ENCODE data around the gene POTEI. TPM values are rescaled to one million over a fixed set of nuclear protein-coding genes. Genes with fewer than 3 reads are reported as not detected.
A peak's percentile ranks its signal among the peaks of the same experiment; 100 is the strongest.
"Not testable (repeated sequence)": the region's sequence is repeated elsewhere in the genome, so short reads cannot be mapped to it uniquely, and the experiment has no call there.

POTEI gene
- total and polyA plus RNA-seq, 5 donors from 2014 or later = not detected

DNA sequence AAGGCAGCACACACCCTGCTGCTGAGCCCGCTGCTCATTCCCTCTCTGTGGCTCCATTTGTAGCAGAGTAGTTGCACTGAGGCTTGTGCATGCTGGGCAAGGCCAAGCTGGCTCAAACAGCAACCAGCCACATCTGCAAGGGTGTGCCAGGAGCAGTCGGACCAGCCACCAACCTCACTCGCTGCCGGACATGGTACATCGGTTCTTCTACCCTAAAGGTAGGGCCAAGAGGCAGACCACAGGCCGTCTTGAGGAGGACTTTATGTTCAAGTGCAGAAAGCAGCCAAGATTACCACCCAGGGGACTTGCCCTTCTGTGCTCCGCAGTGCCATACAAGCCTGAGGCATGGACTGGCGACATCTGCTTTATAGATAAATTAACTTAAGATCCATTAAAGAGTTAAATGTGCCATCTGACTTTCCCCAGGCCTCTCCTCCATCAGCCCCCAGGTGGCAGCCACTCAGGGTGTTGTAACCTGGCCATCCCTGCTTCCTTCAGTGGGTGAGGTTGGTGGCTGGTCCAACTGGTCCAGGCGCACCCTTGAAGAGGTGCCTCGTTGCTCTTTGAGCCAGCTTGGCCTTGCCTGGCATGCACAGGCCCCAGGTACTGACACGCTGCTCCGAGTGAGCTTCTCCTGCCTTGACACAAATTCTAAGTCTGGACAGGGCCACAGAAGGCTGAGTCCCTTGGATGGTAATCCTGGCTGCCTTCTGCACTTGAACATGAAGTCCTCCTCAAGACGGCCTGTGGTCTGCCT lies 55.0 kb downstream of the POTEI start:
- H3K4me1 Mint-ChIP-seq; H3K27me3 ChIP-seq (ENCODE audit: control insufficient read depth, insufficient read depth, low read length); H3K4me3 Mint-ChIP-seq; H3K27me3 Mint-ChIP-seq; H3K4me1 ChIP-seq (ENCODE audit: control insufficient read depth, insufficient read depth, low read length, poor library complexity, severe bottlenecking); H3K9me3 ChIP-seq (ENCODE audit: control insufficient read depth in 2 of 2, low read length in 2 of 2); H3K36me3 Mint-ChIP-seq; H3K27ac ChIP-seq (ENCODE audit: insufficient read depth, low read length, poor library complexity, severe bottlenecking); H3K36me3 ChIP-seq (ENCODE audit: control insufficient read depth, insufficient read depth, low read length); DNase-seq; H3K27ac Mint-ChIP-seq; H3K4me3 ChIP-seq (ENCODE audit: low read depth, low read length); ATAC-seq (ENCODE audit: low read depth in 2 of 2); H3K9me3 Mint-ChIP-seq: not testable (repeated sequence)

DNA sequence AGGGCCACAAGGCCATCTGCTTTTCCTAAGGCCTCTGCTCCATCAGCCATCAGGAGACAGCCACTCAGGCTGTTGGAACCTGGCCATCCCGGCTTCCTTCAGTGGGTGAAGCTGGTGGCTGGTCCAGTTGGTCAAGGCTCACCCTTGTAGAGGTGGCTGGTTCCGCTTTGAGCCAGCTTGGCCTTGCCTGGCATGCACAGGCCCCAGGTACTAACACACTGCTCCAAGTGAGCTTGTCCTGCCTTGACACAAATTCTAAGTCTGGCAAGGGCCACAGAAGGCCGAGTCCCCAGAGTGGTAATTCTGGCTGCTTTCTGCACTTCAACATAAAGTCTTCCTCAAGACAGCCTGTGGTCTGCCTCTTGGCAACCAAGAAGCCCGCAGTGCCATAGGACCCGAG lies 56.2 kb downstream of the POTEI start:
- not testable (repeated sequence) for H3K27me3 ChIP-seq (ENCODE audit: control insufficient read depth, insufficient read depth, low read length); ATAC-seq (ENCODE audit: low read depth in 2 of 2); DNase-seq; H3K27me3 Mint-ChIP-seq; H3K4me1 ChIP-seq (ENCODE audit: control insufficient read depth, insufficient read depth, low read length, poor library complexity, severe bottlenecking); H3K4me3 Mint-ChIP-seq; H3K4me3 ChIP-seq (ENCODE audit: low read depth, low read length); H3K4me1 Mint-ChIP-seq; H3K36me3 ChIP-seq (ENCODE audit: control insufficient read depth, insufficient read depth, low read length); H3K27ac Mint-ChIP-seq; H3K36me3 Mint-ChIP-seq; H3K27ac ChIP-seq (ENCODE audit: insufficient read depth, low read length, poor library complexity, severe bottlenecking); H3K9me3 Mint-ChIP-seq; H3K9me3 ChIP-seq (ENCODE audit: control insufficient read depth in 2 of 2, low read length in 2 of 2)

DNA sequence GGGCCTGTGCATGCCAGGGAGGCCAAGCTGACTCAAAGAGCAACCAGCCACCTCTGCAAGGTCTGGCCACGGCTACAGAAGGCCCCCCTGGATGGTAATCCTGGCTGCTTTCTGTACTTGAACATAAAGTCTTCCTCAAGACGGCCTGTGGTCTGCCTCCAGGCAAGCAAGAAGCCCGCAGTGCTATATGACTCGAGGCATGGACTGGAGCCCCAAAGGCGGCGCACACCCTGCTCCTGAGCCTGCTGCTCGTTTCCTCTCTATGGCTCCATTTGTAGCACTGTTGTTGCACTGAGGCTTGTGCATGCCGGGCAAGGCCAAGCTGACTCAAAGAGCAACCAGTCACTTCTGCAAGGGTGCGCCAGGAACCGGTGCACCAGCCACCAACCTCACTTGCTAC lies 57.3 kb downstream of the POTEI start:
- H3K27ac Mint-ChIP-seq; H3K27me3 ChIP-seq (ENCODE audit: control insufficient read depth, insufficient read depth, low read length); ATAC-seq (ENCODE audit: low read depth in 2 of 2); H3K36me3 ChIP-seq (ENCODE audit: control insufficient read depth, insufficient read depth, low read length); H3K4me3 ChIP-seq (ENCODE audit: low read depth, low read length); H3K9me3 Mint-ChIP-seq; H3K9me3 ChIP-seq (ENCODE audit: control insufficient read depth in 2 of 2, low read length in 2 of 2); H3K27me3 Mint-ChIP-seq; H3K4me1 Mint-ChIP-seq; H3K4me3 Mint-ChIP-seq; DNase-seq; H3K4me1 ChIP-seq (ENCODE audit: control insufficient read depth, insufficient read depth, low read length, poor library complexity, severe bottlenecking); H3K27ac ChIP-seq (ENCODE audit: insufficient read depth, low read length, poor library complexity, severe bottlenecking); H3K36me3 Mint-ChIP-seq: not testable (repeated sequence)

GRCh38 chr2:130451278-130451677 lies 57.9 kb downstream of the POTEI start:
- not testable (repeated sequence) for H3K36me3 ChIP-seq (ENCODE audit: control insufficient read depth, insufficient read depth, low read length); DNase-seq; H3K9me3 ChIP-seq (ENCODE audit: control insufficient read depth in 2 of 2, low read length in 2 of 2); H3K4me1 ChIP-seq (ENCODE audit: control insufficient read depth, insufficient read depth, low read length, poor library complexity, severe bottlenecking); H3K9me3 Mint-ChIP-seq; ATAC-seq (ENCODE audit: low read depth in 2 of 2); H3K27me3 Mint-ChIP-seq; H3K4me3 ChIP-seq (ENCODE audit: low read depth, low read length); H3K27me3 ChIP-seq (ENCODE audit: control insufficient read depth, insufficient read depth, low read length); H3K36me3 Mint-ChIP-seq; H3K4me3 Mint-ChIP-seq; H3K4me1 Mint-ChIP-seq; H3K27ac ChIP-seq (ENCODE audit: insufficient read depth, low read length, poor library complexity, severe bottlenecking); H3K27ac Mint-ChIP-seq

DNA sequence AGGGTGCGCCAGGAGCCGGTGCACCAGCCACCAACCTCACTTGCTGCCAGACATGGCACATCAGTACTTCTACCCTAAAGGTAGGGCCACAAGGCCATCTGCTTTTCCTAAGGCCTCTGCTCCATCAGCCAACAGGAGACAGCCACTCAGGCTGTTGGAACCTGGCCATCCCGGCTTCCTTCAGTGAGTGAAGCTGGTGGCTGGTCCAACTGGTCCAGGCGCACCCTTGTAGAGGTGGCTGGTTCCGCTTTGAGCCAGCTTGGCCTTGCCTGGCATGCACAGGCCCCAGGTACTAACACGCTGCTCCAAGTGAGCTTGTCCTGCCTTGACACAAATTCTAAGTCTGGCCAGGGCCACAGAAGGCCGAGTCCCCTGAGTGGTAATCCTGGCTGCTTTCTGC lies 58.8 kb downstream of the POTEI start:
- H3K27me3 ChIP-seq (ENCODE audit: control insufficient read depth, insufficient read depth, low read length); H3K27ac ChIP-seq (ENCODE audit: insufficient read depth, low read length, poor library complexity, severe bottlenecking); H3K4me3 ChIP-seq (ENCODE audit: low read depth, low read length); H3K4me1 Mint-ChIP-seq; H3K4me1 ChIP-seq (ENCODE audit: control insufficient read depth, insufficient read depth, low read length, poor library complexity, severe bottlenecking); H3K9me3 Mint-ChIP-seq; H3K36me3 Mint-ChIP-seq; DNase-seq; H3K27me3 Mint-ChIP-seq; H3K36me3 ChIP-seq (ENCODE audit: control insufficient read depth, insufficient read depth, low read length); H3K27ac Mint-ChIP-seq; ATAC-seq (ENCODE audit: low read depth in 2 of 2); H3K9me3 ChIP-seq (ENCODE audit: control insufficient read depth in 2 of 2, low read length in 2 of 2); H3K4me3 Mint-ChIP-seq: not testable (repeated sequence)

- not testable (repeated sequence) for H3K27me3 Mint-ChIP-seq; ATAC-seq (ENCODE audit: low read depth in 2 of 2); H3K27me3 ChIP-seq (ENCODE audit: control insufficient read depth, insufficient read depth, low read length); H3K27ac ChIP-seq (ENCODE audit: insufficient read depth, low read length, poor library complexity, severe bottlenecking); H3K36me3 Mint-ChIP-seq; H3K4me1 ChIP-seq (ENCODE audit: control insufficient read depth, insufficient read depth, low read length, poor library complexity, severe bottlenecking); H3K9me3 Mint-ChIP-seq; DNase-seq; H3K36me3 ChIP-seq (ENCODE audit: control insufficient read depth, insufficient read depth, low read length); H3K4me1 Mint-ChIP-seq; H3K4me3 ChIP-seq (ENCODE audit: low read depth, low read length); H3K27ac Mint-ChIP-seq; H3K9me3 ChIP-seq (ENCODE audit: control insufficient read depth in 2 of 2, low read length in 2 of 2)
- H3K4me3 Mint-ChIP-seq = peak overlapping the region in 1 of 4 donors; percentile 35
Observed at GRCh38 chr2:130427631-130428030, 81.5 kb downstream of the POTEI start.

- not testable (repeated sequence) for H3K27ac ChIP-seq (ENCODE audit: insufficient read depth, low read length, poor library complexity, severe bottlenecking); H3K36me3 Mint-ChIP-seq; H3K9me3 Mint-ChIP-seq; H3K4me1 ChIP-seq (ENCODE audit: control insufficient read depth, insufficient read depth, low read length, poor library complexity, severe bottlenecking); H3K27me3 ChIP-seq (ENCODE audit: control insufficient read depth, insufficient read depth, low read length); H3K9me3 ChIP-seq (ENCODE audit: control insufficient read depth in 2 of 2, low read length in 2 of 2); ATAC-seq (ENCODE audit: low read depth in 2 of 2); H3K36me3 ChIP-seq (ENCODE audit: control insufficient read depth, insufficient read depth, low read length); H3K27ac Mint-ChIP-seq; H3K4me3 Mint-ChIP-seq; H3K27me3 Mint-ChIP-seq; DNase-seq; H3K4me3 ChIP-seq (ENCODE audit: low read depth, low read length); H3K4me1 Mint-ChIP-seq
Observed at GRCh38 chr2:130418845-130419244, 90.3 kb downstream of the POTEI start.

- not testable (repeated sequence) for DNase-seq
Observed at GRCh38 chr2:130416693-130417092, 92.4 kb downstream of the POTEI start.

More at GRCh38 chr2:130416693-130417092, 92.4 kb downstream of the POTEI start:
- H3K27ac Mint-ChIP-seq; H3K4me3 ChIP-seq (ENCODE audit: low read depth, low read length); H3K36me3 ChIP-seq (ENCODE audit: control insufficient read depth, insufficient read depth, low read length); H3K27me3 Mint-ChIP-seq; ATAC-seq (ENCODE audit: low read depth in 2 of 2); H3K27ac ChIP-seq (ENCODE audit: insufficient read depth, low read length, poor library complexity, severe bottlenecking); H3K4me1 Mint-ChIP-seq; H3K9me3 ChIP-seq (ENCODE audit: control insufficient read depth in 2 of 2, low read length in 2 of 2); H3K27me3 ChIP-seq (ENCODE audit: control insufficient read depth, insufficient read depth, low read length); H3K4me1 ChIP-seq (ENCODE audit: control insufficient read depth, insufficient read depth, low read length, poor library complexity, severe bottlenecking); H3K36me3 Mint-ChIP-seq; H3K4me3 Mint-ChIP-seq; H3K9me3 Mint-ChIP-seq: not testable (repeated sequence)
